HEK293 (cell line): ENCODE results near the gene MAEA.

Source experiments
- CTCF ChIA-PET: fragments of 350-600 bp; formaldehyde crosslinking; extraction: SDS; loops from one replicate; lab custom pipeline; 2021; ENCODE audit warnings: antibody characterized with exemption; lab: Yijun Ruan, JAX
- POLR2A ChIA-PET: fragments of 300-600 bp; formaldehyde crosslinking; extraction: SDS; loops from one replicate; lab custom pipeline; 2020; ENCODE audit warnings: antibody characterized with exemption, inconsistent platforms; lab: Yijun Ruan, JAX
- H3K27ac ChIP-seq: fragments of 200-500 bp; sonication (Bioruptor generic); 2 replicates; pipeline ENCODE4 v1.5.1; 2014; ENCODE audit warnings: low read depth, low read length, control low read depth, inconsistent platforms; ENCODE audit errors: extremely low read depth
- H3K36me3 ChIP-seq, 2 experiments: fragments of 200-500 bp in 1 of 2; sonication (Bioruptor generic) in 1 of 2; 1 replicate in 1 of 2; 2 replicates in 1 of 2; pipeline ENCODE4 v1.5.1; 2014 to 2017; ENCODE audit warnings: inconsistent platforms in 2 of 2, low read length in 2 of 2; ENCODE audit not compliant: control insufficient read depth in 2 of 2, insufficient read depth in 1 of 2
- H3K4me1 ChIP-seq: fragments of 200-500 bp; sonication (Bioruptor generic); 2 replicates; pipeline ENCODE4 v1.5.1; 2014; ENCODE audit warnings: mild to moderate bottlenecking, low read length, inconsistent platforms; ENCODE audit not compliant: control insufficient read depth, insufficient read depth
- H3K4me3 ChIP-seq: 2 replicates; pipeline ENCODE4 v1.5.1; 2011; ENCODE audit warnings: low read depth, mild to moderate bottlenecking, control low read depth, low read length, moderate library complexity
- H3K9me3 ChIP-seq: fragments of 200-500 bp; sonication (Bioruptor generic); 2 replicates; pipeline ENCODE4 v1.5.1; 2014; ENCODE audit warnings: low read depth, low read length, inconsistent platforms; ENCODE audit not compliant: control insufficient read depth, insufficient read depth
- MEIS1 ChIP-seq: sonication (generic); formaldehyde crosslinking; IDR thresholded peaks from 2 replicates; pipeline ENCODE4 v1.8.1; 2022; ENCODE audit warnings: missing genetic modification reagents, mild to moderate bottlenecking, borderline replicate concordance
- PRDM2 ChIP-seq: fragments of 450-650 bp; formaldehyde crosslinking; IDR thresholded peaks from 2 replicates; pipeline ENCODE4 v1.5.1; 2016; ENCODE audit warnings: missing biosample characterization, missing genetic modification characterization, borderline replicate concordance
- SCRT2 ChIP-seq: fragments of 450-650 bp; formaldehyde crosslinking; IDR thresholded peaks from 2 replicates; pipeline ENCODE4 v1.5.1; 2016; ENCODE audit warnings: missing biosample characterization, missing genetic modification characterization
- ZBTB17 ChIP-seq: fragments of 450-650 bp; formaldehyde crosslinking; IDR thresholded peaks from 2 replicates; pipeline ENCODE4 v1.5.1; 2016; ENCODE audit warnings: missing biosample characterization, missing genetic modification characterization
- ZFHX2 ChIP-seq: fragments of 450-650 bp; formaldehyde crosslinking; conservative IDR thresholded peaks from 2 replicates; pipeline ENCODE4 v1.5.1; 2016; ENCODE audit warnings: missing biosample characterization, missing genetic modification characterization
- ZFP3 ChIP-seq: fragments of 450-650 bp; formaldehyde crosslinking; IDR thresholded peaks from 2 replicates; pipeline ENCODE4 v1.5.1; 2016; ENCODE audit warnings: low read depth, missing biosample characterization, missing genetic modification characterization
- ZNF501 ChIP-seq: fragments of 450-650 bp; formaldehyde crosslinking; IDR thresholded peaks from 2 replicates; pipeline ENCODE4 v1.5.1; 2016; ENCODE audit warnings: missing biosample characterization, missing genetic modification characterization
- ZNF518A ChIP-seq: fragments of 450-650 bp; formaldehyde crosslinking; conservative IDR thresholded peaks from 2 replicates; pipeline ENCODE4 v1.5.1; 2016; ENCODE audit warnings: low read depth, missing biosample characterization, missing genetic modification characterization
- ZNF561 ChIP-seq: fragments of 450-650 bp; IDR thresholded peaks from 2 replicates; pipeline ENCODE4 v1.5.1; 2018; ENCODE audit warnings: missing biosample characterization, missing genetic modification characterization, borderline replicate concordance
- ZNF623 ChIP-seq: fragments of 450-650 bp; formaldehyde crosslinking; IDR thresholded peaks from 2 replicates; pipeline ENCODE4 v1.5.1; 2016; ENCODE audit warnings: missing biosample characterization, missing genetic modification characterization
- ZNF791 ChIP-seq: fragments of 450-650 bp; formaldehyde crosslinking; IDR thresholded peaks from 2 replicates; pipeline ENCODE4 v1.5.1; 2016; ENCODE audit warnings: missing biosample characterization, missing genetic modification characterization

Gene MAEA

DNA sequence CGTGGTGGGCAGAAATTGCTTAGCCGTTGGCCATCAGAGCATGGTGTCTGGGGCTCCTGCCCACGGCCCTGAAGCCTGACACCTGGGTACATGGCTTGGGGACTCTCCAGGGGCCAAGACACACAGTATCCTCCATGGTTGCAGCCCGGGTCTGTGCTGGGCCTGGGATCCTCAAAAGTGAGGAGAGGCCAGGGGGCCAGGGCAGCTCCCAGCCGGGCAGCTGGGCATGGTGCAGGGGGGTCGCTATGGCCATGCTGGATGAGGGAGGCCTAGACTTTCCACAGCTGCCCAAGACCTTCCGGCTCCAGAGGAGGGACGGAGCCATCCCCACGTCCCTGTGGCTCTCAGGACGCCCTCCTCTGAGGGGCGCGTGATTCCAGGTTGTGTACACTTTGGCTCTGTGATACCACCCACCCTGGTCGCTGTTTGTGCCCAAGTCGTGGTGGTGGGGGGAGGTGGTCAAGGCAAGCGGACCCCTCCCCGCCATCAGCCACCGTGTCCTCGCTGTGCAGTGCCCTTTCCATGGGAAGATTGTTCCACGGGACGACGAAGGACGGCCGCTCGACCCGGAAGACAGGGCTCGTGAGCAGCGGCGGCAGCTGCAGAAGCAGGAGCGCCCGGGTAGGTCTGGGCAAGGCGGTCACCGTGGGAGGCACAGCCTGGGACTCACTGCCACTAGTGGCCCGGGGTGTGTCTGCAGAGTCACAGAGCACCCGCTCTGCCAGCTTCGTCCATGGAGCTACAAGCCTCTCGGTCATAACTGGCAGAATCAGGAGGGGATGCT, 90.9 kb downstream of the MAEA start (continued):
- TF ChIP-seq PRDM2 (tag by site-specific recombination) (no peak), ZFP3 (tag by site-specific recombination) (no peak), ZNF791 (tag by site-specific recombination) (no peak), ZBTB17 (tag by site-specific recombination) (no peak), ZNF623 (tag by site-specific recombination) (no peak), ZNF561 (tag by site-specific recombination) (no peak), ZNF518A (tag by site-specific recombination) (no peak), ZNF501 (no peak)
- TF ChIP-seq, all 188 proteins: peak for 0

GRCh38 chr4:1381181-1381621, 91.5 kb downstream of the MAEA start:
- H3K9me3 ChIP-seq = no peaks in the 10 kb centered on the region
- H3K4me3 ChIP-seq = no peak overlapping the region
- TF ChIP-seq SCRT2 (tag by site-specific recombination) = 0 out of 2 replicates have a peak, but pooled peaks have one; percentile 12
- TF ChIP-seq MEIS1 (CRISPR knock-in tag) = no peak
- TF ChIP-seq ZFHX2 (tag by site-specific recombination) = no peak
- ChIA-PET POLR2A (no interaction called here), CTCF (no interaction called here)
- peaks cover 0 to 26% of the 10 kb centered on the region in 2 experiments; a peak in 1 of 3 replicates for H3K36me3 ChIP-seq
- no peak overlapping the region for H3K27ac ChIP-seq
- no peaks in the 10 kb centered on the region for H3K4me1 ChIP-seq
